HCT116 (cell line): Measurements from ENCODE around the gene SNRPA. TPM values are rescaled to one million over a fixed set of nuclear protein-coding genes. Genes with fewer than 3 reads are reported as not detected.

Experiments
- ATAC-seq: fragments of 200-7000 bp; cut with Tn5 transposase; 2 replicates; pipeline ENCODE4 v1.9.1; 2020; ENCODE audit warnings: mild to moderate bottlenecking, moderate library complexity
- BruUV-seq: library from RNA; stranded (reverse); fragments of 400-500 nt; replicated peaks from 2 replicates; lab custom pipeline; 2021; lab: Mats Ljungman, UMichigan
- CTCF ChIA-PET: fragments of 300-600 bp; sonication (Branson Sonifier 250); formaldehyde crosslinking; loops from one replicate; lab custom pipeline; 2021; ENCODE audit warnings: antibody characterized with exemption; lab: Charles Lee
- POLR2A ChIA-PET: fragments of 300-600, 350-600 bp; sonication (Branson Sonifier 250); formaldehyde crosslinking; loops from one replicate; lab custom pipeline; 2021; ENCODE audit warnings: antibody characterized with exemption; lab: Charles Lee
- RAD21 ChIA-PET, 2 experiments: fragments of 300-600 bp; sonication (Branson Sonifier 250); formaldehyde crosslinking; loops; one replicate each; lab custom pipeline; 2023; ENCODE audit warnings: low total read pairs in 2 of 2; ENCODE audit not compliant: uncharacterized antibody in 2 of 2, unreplicated experiment in 2 of 2, low non-redundant PET in 1 of 2; lab: Charles Lee
- DNase-seq: peaks from one replicate; pipeline ENCODE4 v3.0.0-alpha.2; 2010; ENCODE audit warnings: low read depth, low spot score
- H2AFZ ChIP-seq: fragments of 200-600 bp; shearing (Covaris generic), sonication (generic); 2 replicates; pipeline ENCODE4 v1.6.1; 2017; ENCODE audit warnings: low read depth, mixed run types, mixed read lengths, antibody characterized with exemption, low read length; ENCODE audit not compliant: poor library complexity, severe bottlenecking
- H3K27ac ChIP-seq: 2 replicates; pipeline ENCODE4 v1.5.1; 2012; ENCODE audit warnings: low read depth, low read length
- H3K27me3 ChIP-seq: fragments of 200-600 bp; sonication (generic); 2 replicates; pipeline ENCODE4 v1.6.1; 2016; ENCODE audit warnings: mixed run types, low read length, mixed read lengths; ENCODE audit not compliant: insufficient read depth
- H3K36me3 ChIP-seq, 2 experiments: fragments of 200-500 bp in 1 of 2; fragments of 200-600 bp in 1 of 2; sonication (Bioruptor generic) in 1 of 2; sonication (generic) in 1 of 2; 2 replicates each; pipeline versions ENCODE4 v1.5.1 to v1.6.1; 2014 to 2016; ENCODE audit warnings: low read length in 2 of 2, inconsistent platforms in 1 of 2, mixed read lengths in 1 of 2, mixed run types in 1 of 2; ENCODE audit not compliant: insufficient read depth in 2 of 2, control insufficient read depth in 1 of 2
- H3K4me1 ChIP-seq, 2 experiments: fragments of 200-600 bp in 1 of 2; sonication (generic) in 1 of 2; 2 replicates each; pipeline versions ENCODE4 v1.5.1 to v1.6.1; 2012 to 2017; ENCODE audit warnings: low read length in 2 of 2, inconsistent platforms in 1 of 2, mild to moderate bottlenecking in 1 of 2, mixed read lengths in 1 of 2, mixed run types in 1 of 2, moderate library complexity in 1 of 2; ENCODE audit not compliant: insufficient read depth in 2 of 2, control insufficient read depth in 1 of 2
- H3K4me2 ChIP-seq: fragments of 200-600 bp; sonication (generic); 2 replicates; pipeline ENCODE4 v1.6.1; 2017; ENCODE audit warnings: mixed run types, low read length, mixed read lengths
- H3K4me3 ChIP-seq, 2 experiments: fragments of 200-600 bp in 1 of 2; sonication (generic) in 1 of 2; replicated peaks in 1 of 2; 2 replicates each; pipeline ENCODE4 v1.5.1; 2011 to 2016; ENCODE audit warnings: low read length in 2 of 2, control low read depth in 1 of 2, low read depth in 1 of 2, mild to moderate bottlenecking in 1 of 2, mixed read lengths in 1 of 2, mixed run types in 1 of 2
- H3K79me2 ChIP-seq: fragments of 200-600 bp; sonication (generic); 2 replicates; pipeline ENCODE4 v1.6.1; 2017; ENCODE audit warnings: mild to moderate bottlenecking, mixed run types, low read length, moderate library complexity, mixed read lengths; ENCODE audit not compliant: insufficient read depth
- H3K9ac ChIP-seq: fragments of 200-600 bp; sonication (generic); 2 replicates; pipeline ENCODE4 v1.6.1; 2016; ENCODE audit warnings: low read length, mixed read lengths
- H3K9me2 ChIP-seq: fragments of 200-600 bp; sonication (generic), shearing (Covaris generic); 2 replicates; pipeline ENCODE4 v1.6.1; 2017; ENCODE audit warnings: mixed run types, mild to moderate bottlenecking, moderate library complexity; ENCODE audit not compliant: insufficient read depth
- H3K9me3 ChIP-seq, 2 experiments: fragments of 200-500 bp in 1 of 2; fragments of 200-600 bp in 1 of 2; sonication (Bioruptor generic) in 1 of 2; sonication (generic) in 1 of 2; 2 replicates each; pipeline ENCODE4 v1.6.1; 2014 to 2017; ENCODE audit warnings: low read length in 2 of 2, mixed read lengths in 2 of 2, inconsistent platforms in 1 of 2, low read depth in 1 of 2, mild to moderate bottlenecking in 1 of 2, mixed run types in 1 of 2, moderate library complexity in 1 of 2; ENCODE audit not compliant: control insufficient read depth in 1 of 2, insufficient read depth in 1 of 2
- H4K20me1 ChIP-seq: fragments of 200-600 bp; sonication (generic), shearing (Covaris generic); 2 replicates; pipeline ENCODE4 v1.6.1; 2017; ENCODE audit warnings: mixed run types, mild to moderate bottlenecking, moderate library complexity; ENCODE audit not compliant: insufficient read depth
- ELF1 ChIP-seq: IDR thresholded peaks from 2 replicates; pipeline ENCODE4 v1.6.1; 2012; ENCODE audit warnings: low read depth, borderline replicate concordance
- EZH2 ChIP-seq: fragments of 200-600 bp; sonication (generic); IDR thresholded peaks from 2 replicates; pipeline ENCODE4 v1.6.1; 2017; ENCODE audit warnings: antibody characterized with exemption, mixed run types
- POLR2AphosphoS5 ChIP-seq: IDR thresholded peaks from 2 replicates; pipeline ENCODE4 v1.6.1; 2011; ENCODE audit warnings: mild to moderate bottlenecking, low read depth, low read length, moderate library complexity
- SIN3A ChIP-seq: IDR thresholded peaks from 2 replicates; pipeline ENCODE4 v1.6.1; 2012; ENCODE audit warnings: low read depth
- TCF7L2 ChIP-seq: IDR thresholded peaks from 2 replicates; pipeline ENCODE4 v1.7.0; 2011; ENCODE audit warnings: borderline replicate concordance, inconsistent platforms; ENCODE audit not compliant: insufficient read depth, insufficient read length; ENCODE audit errors: extremely low read depth
- YY1 ChIP-seq: IDR thresholded peaks from 2 replicates; pipeline ENCODE4 v1.6.1; 2011; ENCODE audit warnings: low read length, low read depth, moderate library complexity, mild to moderate bottlenecking; ENCODE audit not compliant: insufficient replicate concordance; ENCODE audit errors: extremely low read depth
- ZFX ChIP-seq: fragments of 450-650 bp; IDR thresholded peaks from 2 replicates; pipeline ENCODE4 v1.6.1; 2017
- intact Hi-C: fragments of 100-400 bp; cut with micrococcal nuclease; formaldehyde crosslinking; loops from 2 replicates; pipeline ENCODE4 v1.10.0; 2022
- total RNA-seq: library from RNA; stranded (reverse); gene quantifications from one replicate; pipeline ENCODE4 v1.2.1, GENCODE V29; 2021; ENCODE audit not compliant: unreplicated experiment
- TF ChIP-seq, protein P1 (sequence below), 3 experiments: fragments of 200-600 bp in 1 of 3; sonication (generic) in 1 of 3; IDR thresholded peaks in 2 of 3; conservative IDR thresholded peaks in 1 of 3; 2 replicates each; pipeline ENCODE4 v1.5.1; 2012 to 2017; ENCODE audit warnings: low read depth in 2 of 3, low read length in 2 of 3, antibody characterized with exemption in 1 of 3, borderline replicate concordance in 1 of 3, control low read depth in 1 of 3, mild to moderate bottlenecking in 1 of 3, mixed read lengths in 1 of 3, mixed run types in 1 of 3, moderate library complexity in 1 of 3; ENCODE audit not compliant: insufficient read depth in 1 of 3

Gene SNRPA
- total RNA-seq, 1 experiment from 2014 or later: 170 TPM

DNA sequence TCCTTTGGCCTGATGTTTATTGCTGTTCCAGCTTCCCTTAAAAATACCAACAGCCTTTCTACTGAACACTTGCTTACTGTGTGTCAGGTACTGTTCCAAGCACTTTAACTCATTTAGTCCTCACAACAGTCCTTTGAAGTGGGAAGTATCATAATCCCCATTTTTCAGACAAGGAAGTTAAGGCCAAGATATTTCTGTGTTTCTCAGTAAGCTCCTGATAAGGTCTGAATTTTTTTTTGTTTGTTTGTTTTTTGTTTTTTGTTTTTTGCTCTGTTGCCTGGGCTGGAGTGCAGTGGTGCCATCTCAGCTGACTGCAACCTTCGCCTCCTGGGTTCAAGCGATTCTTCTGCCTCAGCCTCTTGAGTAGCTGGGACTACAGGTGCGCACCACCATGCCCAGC lies 7.5 kb downstream of the SNRPA start:
- Histone ChIP-seq H3K4me2 (no peak overlapping the region), H3K79me2 (peaks cover 98% of the 10 kb centered on the region), H3K36me3 (peaks cover 67 to 86% of the 10 kb centered on the region in 2 experiments), H3K9me3 (no peaks in the 10 kb centered on the region), H3K9me2 (no peaks in the 10 kb centered on the region), H3K4me1 (peaks cover 0 to 9% of the 10 kb centered on the region in 2 experiments; a peak in 3 of 4 replicates), H3K27ac (no peak overlapping the region), H3K27me3 (no peaks in the 10 kb centered on the region), H3K9ac (no peak overlapping the region), H4K20me1 (0 out of 2 replicates have a peak, but pooled peaks cover 3% of the 10 kb centered on the region), H3K4me3 (no peak overlapping the region), H2AFZ (no peak overlapping the region)
- RAD21 ChIA-PET: no interaction called here
- TF ChIP-seq YY1: no peak
- no peak for ATAC-seq
- intact Hi-C loops: no loop called here
- CTCF ChIA-PET: no interaction called here
- DNase-seq: no peak
- POLR2A ChIA-PET: interaction anchor here (1.2 kb wide), 1 partner anchor 8 kb away, joined by 3 read pairs; the partner anchor contains the start of genes ACTMAP and SNRPA
- BruUV-seq: no TSS peak

DNA sequence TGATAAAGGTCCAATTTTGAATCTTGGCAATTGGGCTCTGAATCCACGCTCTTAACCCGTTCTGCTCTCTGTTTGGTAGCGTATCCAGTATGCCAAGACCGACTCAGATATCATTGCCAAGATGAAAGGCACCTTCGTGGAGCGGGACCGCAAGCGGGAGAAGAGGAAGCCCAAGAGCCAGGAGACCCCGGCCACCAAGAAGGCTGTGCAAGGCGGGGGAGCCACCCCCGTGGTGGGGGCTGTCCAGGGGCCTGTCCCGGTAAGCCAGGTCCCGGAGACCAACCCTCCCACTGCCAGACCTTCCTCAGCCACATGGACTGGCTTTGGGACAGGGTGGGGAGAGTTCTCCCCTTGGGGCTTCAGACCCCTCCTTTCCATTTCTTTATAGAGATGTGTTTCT lies 8.3 kb downstream of the SNRPA start:
- Histone ChIP-seq H3K9ac (no peak overlapping the region), H2AFZ (no peak overlapping the region), H3K9me2 (no peaks in the 10 kb centered on the region), H3K79me2 (peaks cover 96% of the 10 kb centered on the region), H4K20me1 (0 out of 2 replicates have a peak, but pooled peaks cover 3% of the 10 kb centered on the region), H3K9me3 (no peaks in the 10 kb centered on the region), H3K36me3 (peaks cover 74 to 90% of the 10 kb centered on the region in 2 experiments), H3K4me2 (no peak overlapping the region), H3K27me3 (no peaks in the 10 kb centered on the region), H3K27ac (no peak overlapping the region), H3K4me3 (no peak overlapping the region), H3K4me1 (peaks cover 0 to 6% of the 10 kb centered on the region in 2 experiments; a peak in 3 of 4 replicates)
- ChIA-PET POLR2A (interaction anchor here (1.2 kb wide), 1 partner anchor 9 kb away, joined by 3 read pairs; the partner anchor contains the start of genes ACTMAP and SNRPA), CTCF (no interaction called here), RAD21 (no interaction called here)
- DNase-seq (no peak), ATAC-seq (no peak)
- TF ChIP-seq ELF1: no peak
- TF ChIP-seq SIN3A: no peak
- no peak for TF ChIP-seq POLR2AphosphoS5
- TF ChIP-seq TCF7L2: no peak
- TF ChIP-seq, protein P1, sequence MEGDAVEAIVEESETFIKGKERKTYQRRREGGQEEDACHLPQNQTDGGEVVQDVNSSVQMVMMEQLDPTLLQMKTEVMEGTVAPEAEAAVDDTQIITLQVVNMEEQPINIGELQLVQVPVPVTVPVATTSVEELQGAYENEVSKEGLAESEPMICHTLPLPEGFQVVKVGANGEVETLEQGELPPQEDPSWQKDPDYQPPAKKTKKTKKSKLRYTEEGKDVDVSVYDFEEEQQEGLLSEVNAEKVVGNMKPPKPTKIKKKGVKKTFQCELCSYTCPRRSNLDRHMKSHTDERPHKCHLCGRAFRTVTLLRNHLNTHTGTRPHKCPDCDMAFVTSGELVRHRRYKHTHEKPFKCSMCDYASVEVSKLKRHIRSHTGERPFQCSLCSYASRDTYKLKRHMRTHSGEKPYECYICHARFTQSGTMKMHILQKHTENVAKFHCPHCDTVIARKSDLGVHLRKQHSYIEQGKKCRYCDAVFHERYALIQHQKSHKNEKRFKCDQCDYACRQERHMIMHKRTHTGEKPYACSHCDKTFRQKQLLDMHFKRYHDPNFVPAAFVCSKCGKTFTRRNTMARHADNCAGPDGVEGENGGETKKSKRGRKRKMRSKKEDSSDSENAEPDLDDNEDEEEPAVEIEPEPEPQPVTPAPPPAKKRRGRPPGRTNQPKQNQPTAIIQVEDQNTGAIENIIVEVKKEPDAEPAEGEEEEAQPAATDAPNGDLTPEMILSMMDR (IDR thresholded peaks at IDR 0.05 in 2 of 3, conservative IDR thresholded peaks at IDR 0.05 in 1 of 3; ENCODE audit: borderline replicate concordance in 1 of 3, insufficient read depth in 1 of 3, low read depth in 2 of 3, low read length in 2 of 3): no peak
- no peak for TF ChIP-seq ZFX
- no peak for TF ChIP-seq EZH2
- no TSS peak for BruUV-seq
- intact Hi-C loops: no loop called here
